HUDEP-2 (cell line): ENCODE measurements around the gene ZNF732.
"Not testable (repeated sequence)": the region's sequence is repeated elsewhere in the genome, so short reads cannot be mapped to it uniquely, and the experiment has no call there.

Experiments used
- DNase-seq, 76 experiments: peaks; one replicate each; lab custom pipeline; 2025; ENCODE audit not compliant: unreplicated experiment in 76 of 76; lab: John Stamatoyannopoulos, UW

The ZNF732 gene

DNA sequence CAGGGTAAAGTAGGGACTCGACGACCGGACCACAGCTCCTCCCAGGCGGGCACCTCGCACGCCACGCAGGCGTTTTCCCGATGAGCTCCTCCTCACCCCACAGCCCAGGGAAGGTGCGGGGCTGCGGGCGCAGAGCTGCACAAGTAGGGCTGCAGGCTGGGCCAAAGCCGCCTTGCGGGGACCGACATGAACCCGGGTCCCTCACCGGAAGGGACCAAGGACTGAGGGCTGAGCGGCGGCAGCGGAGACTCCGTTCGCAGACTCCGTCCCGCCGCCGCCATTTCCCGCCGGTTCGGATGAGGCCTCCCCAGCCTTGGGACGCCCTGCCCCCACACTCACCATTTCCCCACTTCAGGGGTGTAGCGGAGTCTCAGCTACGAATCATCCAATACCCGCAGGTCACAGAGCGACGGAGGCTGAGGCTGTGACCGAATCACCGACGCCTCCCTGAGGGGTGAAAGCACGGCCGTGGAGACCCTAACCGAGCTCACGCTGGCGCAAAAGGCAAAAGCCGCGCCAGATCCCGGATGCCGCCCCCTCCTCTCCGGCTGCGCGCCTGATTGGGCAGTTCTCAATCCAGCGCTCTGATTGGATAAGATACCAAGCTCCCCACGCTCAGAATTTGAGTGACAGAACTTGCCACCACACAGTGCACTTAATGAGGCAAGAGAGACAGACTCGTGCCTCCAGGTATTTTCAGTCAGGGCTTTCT lies at the start of gene ZNF732:
Gene ZNF732 (minus strand): TSS at position 506 of the 712 bp plus-strand sequence. CDS start 164 bp downstream, at position 342.
- DNase-seq, result no peak

GRCh38 chr4:340011-340410 lies 34.7 kb upstream of the ZNF732 start:
- DNase-seq, result no peak

DNA sequence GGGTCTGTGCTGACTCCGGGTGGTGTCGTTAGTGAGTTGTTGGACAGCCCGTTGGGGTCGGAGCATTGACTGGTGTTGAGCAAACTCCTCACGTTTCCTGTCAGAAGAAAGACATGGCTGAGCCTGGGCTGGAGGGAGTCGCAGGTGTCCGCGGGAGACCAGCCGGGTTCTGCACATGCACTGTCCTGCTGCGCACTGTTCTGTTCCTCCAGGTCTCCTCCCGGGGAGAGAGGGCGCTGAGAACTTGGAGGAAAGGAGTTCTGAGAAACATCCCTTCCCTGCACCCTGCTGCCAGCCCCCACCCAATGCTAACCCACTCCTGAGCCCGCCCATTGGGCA lies 33.5 kb upstream of the ZNF732 start:
- no peak for DNase-seq

GRCh38 chr4:337932-338758 lies 32.9 kb upstream of the ZNF732 start:
- DNase-seq, result peak in 15 of 76 experiments; percentile 2 to 48 (median 15)

GRCh38 chr4:337143-337931 lies 32.1 kb upstream of the ZNF732 start, which contains the start of gene ZNF141:
Gene ZNF141, plus strand, starts transcription at chr4:337814. Its CDS starts 170 bp downstream, at chr4:337984.
- peak in 39 of 76 experiments; percentile 12 to 85 (median 64) for DNase-seq

GRCh38 chr4:336893-337142 lies 31.5 kb upstream of the ZNF732 start:
- DNase-seq, result no peak

DNA sequence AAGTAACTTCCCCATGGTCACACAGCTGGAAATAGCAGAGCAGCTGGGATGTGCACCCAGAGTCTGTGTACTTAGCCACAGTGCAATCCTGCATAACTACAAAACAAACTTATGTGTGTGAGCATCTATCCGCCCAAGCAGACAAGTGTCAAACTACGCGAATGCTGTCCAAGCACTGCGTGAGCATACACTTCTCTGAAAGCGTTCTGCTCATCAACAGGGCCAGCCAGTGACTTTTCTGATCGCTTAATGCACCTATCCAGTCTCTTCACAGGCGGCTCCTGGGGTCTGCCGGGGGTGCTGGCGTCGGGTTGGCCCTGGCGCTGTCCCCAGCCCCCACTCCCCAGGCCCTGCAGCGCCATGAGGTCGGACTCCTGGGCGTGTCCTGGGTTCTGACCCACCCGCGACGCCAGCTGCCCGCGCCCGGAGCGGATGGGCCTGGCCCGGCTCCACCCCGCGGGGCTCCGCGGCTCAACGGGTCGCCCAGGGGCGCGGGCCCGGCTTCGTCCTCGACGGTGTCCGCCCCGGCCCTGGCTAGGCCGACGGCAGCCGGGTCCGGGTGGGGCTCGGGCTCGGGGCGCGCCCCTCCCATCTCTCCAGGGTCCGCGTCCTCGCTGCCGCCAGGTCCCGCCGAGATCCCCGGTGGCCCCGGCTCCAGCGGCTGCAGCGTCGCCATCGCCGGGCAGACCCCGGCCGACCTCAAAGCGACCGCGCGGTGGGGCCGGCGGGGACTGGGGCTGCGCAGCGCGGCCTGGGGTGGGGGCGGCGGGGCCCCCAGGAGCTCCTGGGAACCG lies 31.0 kb upstream of the ZNF732 start:
- DNase-seq, result no peak

GRCh38 chr4:335515-335914 lies 30.2 kb upstream of the ZNF732 start:
- DNase-seq, result no peak

GRCh38 chr4:328729-329128 lies 23.5 kb upstream of the ZNF732 start:
- no peak for DNase-seq

DNA sequence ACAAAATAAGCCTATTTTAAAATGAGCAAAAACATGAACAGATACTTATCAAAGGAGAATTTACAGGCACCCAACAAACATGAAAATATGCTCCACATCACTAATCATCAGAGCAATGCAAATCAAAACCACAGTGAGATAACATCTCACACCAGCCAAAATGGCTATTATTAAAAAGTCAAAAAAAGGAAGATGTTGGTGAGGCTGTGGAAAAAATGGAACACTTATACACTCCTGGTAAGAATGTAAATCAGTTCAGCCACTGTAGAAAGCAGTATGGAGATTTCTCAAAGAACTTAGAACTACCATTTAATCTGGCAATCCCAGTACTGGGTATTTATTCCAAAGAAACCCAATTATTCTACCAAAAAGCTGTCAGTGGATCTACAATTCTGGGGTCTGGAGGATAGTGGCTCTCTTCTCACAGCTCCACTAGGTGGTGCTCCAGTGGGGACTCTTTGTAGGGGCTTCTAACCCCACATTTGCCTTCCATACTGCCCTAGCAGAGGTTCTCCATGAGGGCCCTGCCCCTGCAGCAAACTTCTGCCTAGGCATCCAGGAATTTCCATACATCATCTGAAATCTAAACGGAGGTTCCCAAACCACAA lies 9.1 kb upstream of the ZNF732 start:
- no peak for DNase-seq

- DNase-seq, result no peak
Observed at GRCh38 chr4:309807-310206, 4.5 kb upstream of the ZNF732 start.

DNA sequence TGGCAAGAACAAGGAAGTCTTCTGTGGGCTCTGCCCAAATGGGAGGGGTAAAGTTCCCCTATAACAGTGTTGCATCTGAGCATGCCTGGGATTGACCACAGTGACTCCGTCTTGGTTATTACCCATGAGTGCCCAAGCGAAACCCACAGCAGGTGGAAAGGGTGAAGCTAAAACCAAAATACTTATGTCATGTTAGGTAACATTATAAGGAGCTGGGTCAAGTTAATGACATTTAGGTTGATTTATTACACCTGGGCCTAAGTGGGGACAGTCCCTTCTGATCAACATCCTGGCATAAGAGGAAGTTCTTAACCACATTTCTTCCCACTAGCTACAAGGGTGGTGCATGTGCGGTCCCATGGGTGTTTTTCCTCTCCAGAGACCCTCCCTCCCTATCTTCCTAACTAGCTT lies 1.3 kb upstream of the ZNF732 start:
- no peak for DNase-seq

- DNase-seq, result not testable (repeated sequence)
Observed at GRCh38 chr4:304516-304915, 758 bp downstream of the ZNF732 start.

DNA sequence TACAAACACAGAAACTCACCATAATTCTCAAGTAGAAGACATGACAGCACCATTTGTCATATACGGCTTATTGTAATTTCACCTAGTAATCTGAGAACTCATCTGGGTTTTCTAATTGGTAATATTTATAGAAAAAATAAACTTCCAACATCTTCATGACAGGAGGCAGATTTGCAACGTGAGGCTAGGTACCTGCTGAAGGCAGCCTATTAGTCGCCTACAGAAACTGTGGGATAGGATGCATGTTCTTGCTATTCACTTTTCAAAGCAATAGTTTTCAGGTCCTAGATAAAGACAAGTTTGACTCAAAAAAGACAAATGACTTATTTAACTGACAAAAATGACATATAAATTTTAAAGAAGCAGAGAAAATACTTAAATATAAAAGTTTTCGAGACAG lies 2.9 kb downstream of the ZNF732 start:
- DNase-seq, result no peak

DNA sequence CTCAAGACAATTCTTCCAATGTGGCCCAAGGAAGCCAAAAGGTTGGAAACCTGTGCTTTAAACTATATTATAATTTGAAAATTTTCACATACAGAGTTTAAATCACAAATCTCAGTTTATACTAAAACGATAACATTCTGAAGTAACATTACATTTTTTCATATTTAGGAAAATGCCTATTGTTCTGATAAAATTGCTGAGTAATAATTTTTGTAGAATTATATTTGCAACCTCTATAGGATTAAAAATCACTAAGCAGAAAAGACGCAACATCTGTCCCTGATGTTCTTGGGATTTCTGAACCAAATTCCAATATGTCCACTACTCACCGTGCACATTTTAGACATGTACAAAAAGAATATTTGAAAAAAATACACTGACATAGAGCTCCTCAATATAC lies 10.5 kb downstream of the ZNF732 start:
- DNase-seq, result no peak

DNA sequence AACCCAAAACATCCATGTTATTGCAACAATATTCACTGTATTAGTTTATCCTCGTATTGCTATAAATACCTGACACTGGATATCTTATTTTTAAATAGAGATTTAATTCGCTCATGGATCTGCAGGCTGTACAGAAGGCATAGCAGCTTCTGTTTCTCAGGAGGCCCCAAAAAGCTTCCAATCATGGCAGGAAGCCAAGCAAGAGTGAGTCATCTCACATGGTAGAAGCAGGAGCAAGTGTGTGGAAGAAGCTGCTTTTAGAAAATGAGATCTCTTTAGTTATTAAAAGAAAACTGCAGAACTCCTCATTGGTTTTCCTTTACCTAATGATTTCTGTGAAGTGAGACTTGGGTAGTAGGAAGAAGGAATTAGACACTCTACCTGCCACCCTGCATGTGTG lies 16.4 kb downstream of the ZNF732 start:
- no peak for DNase-seq

- DNase-seq, result no peak
Observed at GRCh38 chr4:273309-274017, 31.8 kb downstream of the ZNF732 start.

DNA sequence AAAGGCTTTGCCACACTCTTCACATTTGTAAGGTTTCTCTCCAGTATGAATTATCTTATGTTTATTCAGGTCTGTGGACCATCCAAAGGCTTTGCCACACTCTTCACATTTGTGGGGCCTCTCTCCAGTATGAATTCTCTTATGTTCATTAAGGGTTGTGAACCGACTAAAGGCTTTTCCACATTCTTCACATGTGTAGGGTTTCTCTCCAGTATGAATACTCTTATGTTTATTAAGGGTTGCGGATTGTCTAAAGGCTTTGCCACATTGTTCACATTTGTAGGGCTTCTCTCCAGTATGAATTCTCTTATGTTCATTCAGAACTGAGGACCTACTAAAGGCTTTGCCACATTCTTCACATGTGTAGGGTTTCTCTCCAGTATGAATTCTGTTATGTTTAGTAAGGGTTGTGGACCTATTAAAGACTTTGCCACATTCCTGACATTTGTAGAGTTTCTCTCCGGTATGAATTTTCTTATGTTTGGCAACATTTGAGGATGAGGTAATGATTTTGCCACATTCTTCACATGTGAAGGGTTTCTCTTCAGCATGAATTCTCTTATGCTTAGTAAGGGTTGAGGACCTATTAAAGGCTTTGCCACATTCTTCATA lies 33.7 kb downstream of the ZNF732 start:
- DNase-seq, result no peak

GRCh38 chr4:259240-259639 lies 46.0 kb downstream of the ZNF732 start:
- not testable (repeated sequence) for DNase-seq
